Measurements from ENCODE around the gene EHD4. TPM values are rescaled to one million over a fixed set of nuclear protein-coding genes. Genes with fewer than 3 reads are reported as not detected.

The EHD4 gene
- polyA plus RNA-seq, 1 of the 3 experiments (the other 2 are of a cell fraction), result 17.5 TPM

DNA sequence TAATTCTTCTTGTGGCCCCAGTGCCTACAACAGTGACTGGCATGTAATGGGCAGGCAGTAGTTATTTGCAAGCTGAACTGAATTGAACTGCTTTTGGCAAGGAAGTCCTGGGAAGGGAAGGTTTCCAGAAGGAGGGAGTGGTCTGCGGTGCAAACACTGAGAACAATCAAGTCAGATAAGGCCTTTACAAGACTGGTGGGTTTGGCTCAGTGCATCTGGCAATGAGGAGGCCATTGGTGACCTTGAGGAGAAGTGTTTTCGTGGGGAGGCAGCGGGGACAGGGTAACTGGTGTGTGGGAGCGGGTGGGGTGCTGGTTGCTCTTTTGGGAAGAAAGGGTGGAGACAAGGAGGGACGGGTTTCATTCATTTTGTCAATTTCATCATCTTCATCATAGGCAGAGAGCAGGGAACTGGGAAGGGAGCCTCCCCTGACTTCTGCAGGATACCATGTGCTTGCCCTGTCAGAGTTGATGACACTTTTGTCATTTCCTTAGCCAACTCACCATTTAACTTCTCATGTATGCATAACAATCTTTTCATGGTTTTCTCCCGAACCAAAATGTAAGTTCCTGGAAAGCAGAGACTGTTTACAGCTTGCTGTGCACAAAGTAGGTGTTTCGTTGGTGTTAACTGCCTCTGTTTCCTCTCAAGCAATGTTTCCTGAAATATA is 8.4 kb upstream of the EHD4 start:
- H3K4me2 ChIP-seq, result peak overlapping the region; percentile 23; the same call in 1 of the 2 replicates
- H4K20me1 ChIP-seq (ENCODE audit: insufficient read depth), result no peaks in the 10 kb centered on the region
- ChIA-PET CTCF (interaction anchor here (0.7 to 6.2 kb wide), 6 partner anchors 9 to 157 kb away, joined by 3 to 50 read pairs (median 6); no protein-coding TSS in a partner anchor), POLR2A (no interaction called here)
- H3K9me2 ChIP-seq, result no peaks in the 10 kb centered on the region
- no peaks in the 10 kb centered on the region for H3K9me3 ChIP-seq
- TF ChIP-seq JUND (IDR thresholded peaks at IDR 0.05) (no peak), ELF1 (IDR thresholded peaks at IDR 0.05) (no peak), EP300 (IDR thresholded peaks at IDR 0.05; ENCODE audit: borderline replicate concordance in 1 of 2, low read depth in 1 of 2, low read length in 1 of 2) (no peak), CTCF (IDR thresholded peaks at IDR 0.05) (no peak), ZBTB33 (IDR thresholded peaks at IDR 0.05; ENCODE audit: borderline replicate concordance, low read depth) (no peak), RFX5 (IDR thresholded peaks at IDR 0.05; ENCODE audit: low read length) (no peak), NRF1 (IDR thresholded peaks at IDR 0.05; ENCODE audit: low read depth, low read length) (no peak), FOSL2 (IDR thresholded peaks at IDR 0.05; ENCODE audit: borderline replicate concordance, low read depth) (no peak), TCF12 (IDR thresholded peaks at IDR 0.05) (no peak), FOXJ3 (CRISPR knock-in tag; IDR thresholded peaks at IDR 0.05) (no peak), RXRA (IDR thresholded peaks at IDR 0.05; ENCODE audit: borderline replicate concordance, low read depth) (no peak), NFIC (IDR thresholded peaks at IDR 0.05; ENCODE audit: borderline replicate concordance) (no peak), FOXM1 (IDR thresholded peaks at IDR 0.05; ENCODE audit: low read depth) (no peak), TEAD4 (IDR thresholded peaks at IDR 0.05; ENCODE audit: borderline replicate concordance, insufficient read depth) (no peak)
- TF ChIP-seq, protein P1, sequence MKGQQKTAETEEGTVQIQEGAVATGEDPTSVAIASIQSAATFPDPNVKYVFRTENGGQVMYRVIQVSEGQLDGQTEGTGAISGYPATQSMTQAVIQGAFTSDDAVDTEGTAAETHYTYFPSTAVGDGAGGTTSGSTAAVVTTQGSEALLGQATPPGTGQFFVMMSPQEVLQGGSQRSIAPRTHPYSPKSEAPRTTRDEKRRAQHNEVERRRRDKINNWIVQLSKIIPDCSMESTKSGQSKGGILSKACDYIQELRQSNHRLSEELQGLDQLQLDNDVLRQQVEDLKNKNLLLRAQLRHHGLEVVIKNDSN (IDR thresholded peaks at IDR 0.05; ENCODE audit: borderline replicate concordance, low read depth), result no peak
- TF ChIP-seq, protein P2, sequence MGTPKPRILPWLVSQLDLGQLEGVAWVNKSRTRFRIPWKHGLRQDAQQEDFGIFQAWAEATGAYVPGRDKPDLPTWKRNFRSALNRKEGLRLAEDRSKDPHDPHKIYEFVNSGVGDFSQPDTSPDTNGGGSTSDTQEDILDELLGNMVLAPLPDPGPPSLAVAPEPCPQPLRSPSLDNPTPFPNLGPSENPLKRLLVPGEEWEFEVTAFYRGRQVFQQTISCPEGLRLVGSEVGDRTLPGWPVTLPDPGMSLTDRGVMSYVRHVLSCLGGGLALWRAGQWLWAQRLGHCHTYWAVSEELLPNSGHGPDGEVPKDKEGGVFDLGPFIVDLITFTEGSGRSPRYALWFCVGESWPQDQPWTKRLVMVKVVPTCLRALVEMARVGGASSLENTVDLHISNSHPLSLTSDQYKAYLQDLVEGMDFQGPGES (IDR thresholded peaks at IDR 0.05; ENCODE audit: low read depth, low read length), result no peak
- TF ChIP-seq, protein P3, sequence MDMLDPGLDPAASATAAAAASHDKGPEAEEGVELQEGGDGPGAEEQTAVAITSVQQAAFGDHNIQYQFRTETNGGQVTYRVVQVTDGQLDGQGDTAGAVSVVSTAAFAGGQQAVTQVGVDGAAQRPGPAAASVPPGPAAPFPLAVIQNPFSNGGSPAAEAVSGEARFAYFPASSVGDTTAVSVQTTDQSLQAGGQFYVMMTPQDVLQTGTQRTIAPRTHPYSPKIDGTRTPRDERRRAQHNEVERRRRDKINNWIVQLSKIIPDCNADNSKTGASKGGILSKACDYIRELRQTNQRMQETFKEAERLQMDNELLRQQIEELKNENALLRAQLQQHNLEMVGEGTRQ (IDR thresholded peaks at IDR 0.05; ENCODE audit: borderline replicate concordance, low read depth, low read length), result no peak
- no peaks in the 10 kb centered on the region for H3K36me3 ChIP-seq (replicated peaks in 1 of 2; ENCODE audit: control insufficient read depth in 1 of 2, insufficient read depth in 2 of 2, low read length in 1 of 2)
- no peaks in the 10 kb centered on the region for H3K27me3 ChIP-seq (ENCODE audit: insufficient read depth)
- no peak overlapping the region for H3K4me3 ChIP-seq (ENCODE audit: low read depth in 2 of 2, low read length in 1 of 2)
- WGBS (ENCODE audit: low lambda C conversion rate), result 86% methylated on average over 7 of the region's 7 CpGs
- H3K4me1 ChIP-seq (ENCODE audit: control insufficient read depth in 1 of 2, insufficient read depth in 2 of 2, low read depth in 1 of 2, low read length in 1 of 2), result no peaks in the 10 kb centered on the region; a peak in 1 of 4 replicates
- H3K79me2 ChIP-seq (ENCODE audit: insufficient read depth), result no peaks in the 10 kb centered on the region
- H3K9ac ChIP-seq, result no peak overlapping the region
- DNase-seq, result no peak
- no peaks in the 10 kb centered on the region for H3F3A ChIP-seq (replicated peaks; ENCODE audit: insufficient read depth)
- no peak overlapping the region for H3K27ac ChIP-seq (ENCODE audit: low read depth in 2 of 2, low read length in 1 of 2)
- peak overlapping the region; percentile 74; the same call in 1 of the 2 replicates for H2AFZ ChIP-seq (ENCODE audit: low read depth)

All from SK-N-SH (cell line).